ENCODE data around the gene PDLIM5. TPM values are rescaled to one million over a fixed set of nuclear protein-coding genes. Genes with fewer than 3 reads are reported as not detected.

The PDLIM5 gene
- total RNA-seq, 2 donors from 2014 or later: 115 to 228 TPM

DNA sequence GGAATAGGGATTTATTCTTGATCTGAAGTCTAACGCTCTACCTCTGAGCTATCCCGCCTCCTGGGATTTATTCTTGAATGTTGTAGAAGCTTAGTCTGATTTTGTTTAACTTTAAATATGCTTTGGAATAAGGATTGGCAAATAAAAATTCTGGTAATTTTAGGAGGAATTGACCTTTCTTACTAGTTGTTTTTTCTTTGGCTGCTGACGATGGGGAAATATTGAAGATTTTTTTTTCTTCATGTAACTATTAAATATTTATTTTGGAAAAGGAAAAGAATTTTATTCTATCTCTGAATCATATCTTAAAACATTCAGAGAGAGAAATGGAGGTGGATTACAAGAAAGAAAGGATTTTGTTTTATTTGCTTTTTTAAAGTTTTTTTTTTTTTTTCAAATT, 122.9 kb downstream of the PDLIM5 start:
- Histone ChIP-seq H3K36me3 (no peaks in the 10 kb centered on the region), H3K4me1 (replicated peaks) (no peaks in the 10 kb centered on the region), H3K4me3 (no peak overlapping the region), H3K9me3 (no peaks in the 10 kb centered on the region), H3K27me3 (replicated peaks; ENCODE audit: insufficient read depth) (no peaks in the 10 kb centered on the region), H3K27ac (no peak overlapping the region)
- TF ChIP-seq, protein P1, sequence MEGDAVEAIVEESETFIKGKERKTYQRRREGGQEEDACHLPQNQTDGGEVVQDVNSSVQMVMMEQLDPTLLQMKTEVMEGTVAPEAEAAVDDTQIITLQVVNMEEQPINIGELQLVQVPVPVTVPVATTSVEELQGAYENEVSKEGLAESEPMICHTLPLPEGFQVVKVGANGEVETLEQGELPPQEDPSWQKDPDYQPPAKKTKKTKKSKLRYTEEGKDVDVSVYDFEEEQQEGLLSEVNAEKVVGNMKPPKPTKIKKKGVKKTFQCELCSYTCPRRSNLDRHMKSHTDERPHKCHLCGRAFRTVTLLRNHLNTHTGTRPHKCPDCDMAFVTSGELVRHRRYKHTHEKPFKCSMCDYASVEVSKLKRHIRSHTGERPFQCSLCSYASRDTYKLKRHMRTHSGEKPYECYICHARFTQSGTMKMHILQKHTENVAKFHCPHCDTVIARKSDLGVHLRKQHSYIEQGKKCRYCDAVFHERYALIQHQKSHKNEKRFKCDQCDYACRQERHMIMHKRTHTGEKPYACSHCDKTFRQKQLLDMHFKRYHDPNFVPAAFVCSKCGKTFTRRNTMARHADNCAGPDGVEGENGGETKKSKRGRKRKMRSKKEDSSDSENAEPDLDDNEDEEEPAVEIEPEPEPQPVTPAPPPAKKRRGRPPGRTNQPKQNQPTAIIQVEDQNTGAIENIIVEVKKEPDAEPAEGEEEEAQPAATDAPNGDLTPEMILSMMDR (IDR thresholded peaks at IDR 0.05): no peak
- no peak for TF ChIP-seq POLR2A (IDR thresholded peaks at IDR 0.05)
- no peak for TF ChIP-seq POLR2AphosphoS5 (IDR thresholded peaks at IDR 0.05)
- intact Hi-C loops (cut with DNase I): no loop called here
- 72% methylated on average over 3 of the region's 3 CpGs for WGBS
- DNase-seq (ENCODE audit: low spot score): no peak

- intact Hi-C loops (cut with DNase I): no loop called here
- WGBS: 88% methylated on average over 10 of the region's 10 CpGs
Observed at GRCh38 chr4:94575652-94576051, 123.9 kb downstream of the PDLIM5 start.

GRCh38 chr4:94576210-94576609, 124.5 kb downstream of the PDLIM5 start:
- no peaks in the 10 kb centered on the region for H3K9me3 ChIP-seq
- no peaks in the 10 kb centered on the region for H3K4me1 ChIP-seq (replicated peaks)
- H3K36me3 ChIP-seq: no peaks in the 10 kb centered on the region
- no peak overlapping the region for H3K4me3 ChIP-seq
- DNase-seq (ENCODE audit: low spot score): no peak
- intact Hi-C loops (cut with DNase I): no loop called here
- H3K27ac ChIP-seq: no peak overlapping the region
- 23% methylated on average over 3 of the region's 3 CpGs for WGBS
- TF ChIP-seq POLR2A (IDR thresholded peaks at IDR 0.05): no peak
- no peaks in the 10 kb centered on the region for H3K27me3 ChIP-seq (replicated peaks; ENCODE audit: insufficient read depth)

More at GRCh38 chr4:94575652-94576051, 123.9 kb downstream of the PDLIM5 start:
- H3K27me3 ChIP-seq (replicated peaks; ENCODE audit: insufficient read depth): no peaks in the 10 kb centered on the region
- H3K4me3 ChIP-seq: no peak overlapping the region
- TF ChIP-seq POLR2A (IDR thresholded peaks at IDR 0.05) (no peak), POLR2AphosphoS5 (IDR thresholded peaks at IDR 0.05) (no peak)
- no peaks in the 10 kb centered on the region for H3K36me3 ChIP-seq
- no peaks in the 10 kb centered on the region for H3K9me3 ChIP-seq
- no peaks in the 10 kb centered on the region for H3K4me1 ChIP-seq (replicated peaks)
- DNase-seq (ENCODE audit: low spot score): no peak
- no peak overlapping the region for H3K27ac ChIP-seq

DNA sequence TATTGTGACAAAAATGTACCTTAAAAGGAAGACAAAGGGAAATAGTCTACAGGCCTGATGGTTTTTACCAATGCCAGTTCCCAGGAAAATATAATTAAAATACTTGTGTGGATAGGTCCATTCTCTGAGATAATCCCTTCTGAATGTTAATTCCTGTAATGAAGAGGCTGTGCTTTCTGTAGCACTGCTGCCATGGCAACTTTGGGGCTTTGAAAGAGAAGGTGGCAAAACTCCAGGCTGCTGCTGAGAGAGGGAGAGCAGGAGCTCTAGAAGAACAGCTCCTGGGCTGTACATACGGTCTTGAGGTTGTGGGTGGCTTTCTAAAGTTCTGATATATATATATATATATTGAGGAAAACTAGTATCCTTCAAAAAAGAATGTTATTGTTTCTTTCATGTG, 125.4 kb downstream of the PDLIM5 start:
- Histone ChIP-seq H3K36me3 (no peaks in the 10 kb centered on the region), H3K27me3 (replicated peaks; ENCODE audit: insufficient read depth) (no peaks in the 10 kb centered on the region), H3K27ac (no peak overlapping the region), H3K4me1 (replicated peaks) (no peaks in the 10 kb centered on the region), H3K4me3 (no peak overlapping the region), H3K9me3 (no peaks in the 10 kb centered on the region)
- DNase-seq (ENCODE audit: low spot score): no peak
- intact Hi-C loops (cut with DNase I): no loop called here
- WGBS: 17% methylated on average over 1 of the region's 1 CpG
- TF ChIP-seq POLR2A (IDR thresholded peaks at IDR 0.05) (no peak), POLR2AphosphoS5 (IDR thresholded peaks at IDR 0.05) (no peak)
- TF ChIP-seq, protein P1 (IDR thresholded peaks at IDR 0.05): no peak

DNA sequence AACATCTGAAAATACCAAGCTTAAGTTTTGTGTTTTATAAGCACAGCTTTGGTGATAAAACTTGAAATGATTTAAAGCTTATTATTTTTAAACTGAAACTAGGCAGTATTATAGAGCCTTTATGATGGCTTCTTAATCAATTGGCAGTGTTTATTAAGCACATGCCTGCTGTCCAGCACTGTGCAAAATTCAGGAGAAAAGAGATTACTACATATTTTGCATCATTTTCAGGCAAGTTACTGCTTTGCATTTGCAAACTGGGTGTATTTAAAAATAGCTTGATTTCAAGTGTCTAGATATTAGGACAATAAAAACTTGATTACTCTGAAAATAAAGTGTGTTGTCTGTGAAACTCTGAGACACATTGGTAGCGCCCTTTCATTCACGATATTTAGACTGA, 126.5 kb downstream of the PDLIM5 start:
- DNase-seq (ENCODE audit: low spot score): no peak
- Histone ChIP-seq H3K27ac (no peak overlapping the region), H3K9me3 (no peaks in the 10 kb centered on the region), H3K4me1 (replicated peaks) (no peaks in the 10 kb centered on the region), H3K4me3 (no peak overlapping the region), H3K36me3 (no peaks in the 10 kb centered on the region), H3K27me3 (replicated peaks; ENCODE audit: insufficient read depth) (no peaks in the 10 kb centered on the region)
- no peak for TF ChIP-seq POLR2AphosphoS5 (IDR thresholded peaks at IDR 0.05)
- no peak for TF ChIP-seq POLR2A (IDR thresholded peaks at IDR 0.05)
- TF ChIP-seq, protein P1 (IDR thresholded peaks at IDR 0.05): no peak
- 62% methylated on average over 2 of the region's 2 CpGs for WGBS
- intact Hi-C loops (cut with DNase I): no loop called here

- Histone ChIP-seq H3K4me3 (no peak overlapping the region), H3K4me1 (replicated peaks) (no peaks in the 10 kb centered on the region), H3K36me3 (no peaks in the 10 kb centered on the region), H3K9me3 (no peaks in the 10 kb centered on the region), H3K27ac (no peak overlapping the region), H3K27me3 (replicated peaks; ENCODE audit: insufficient read depth) (no peaks in the 10 kb centered on the region)
- no peak for DNase-seq (ENCODE audit: low spot score)
- intact Hi-C loops (cut with DNase I): no loop called here
- TF ChIP-seq, protein P1 (IDR thresholded peaks at IDR 0.05): no peak
- TF ChIP-seq POLR2AphosphoS5 (IDR thresholded peaks at IDR 0.05) (no peak), POLR2A (IDR thresholded peaks at IDR 0.05) (no peak)
- 93% methylated on average over 2 of the region's 2 CpGs for WGBS
Observed at GRCh38 chr4:94581766-94582165, 130.0 kb downstream of the PDLIM5 start.

All from prostate gland (tissue), 2 donors.